ENCODE measurements around the gene H3-3A.

The H3-3A gene

GRCh38 chr1:226110249-226111097, 48.0 kb downstream of the H3-3A start:
- in situ Hi-C loops (cut with MboI; ENCODE audit: low sequenced_read_pairs), result no loop called here

- in situ Hi-C loops (cut with MboI; ENCODE audit: low sequenced_read_pairs), result no loop called here
Measured at GRCh38 chr1:226111098-226111882, 48.8 kb downstream of the H3-3A start.

GRCh38 chr1:226111883-226112261, 49.4 kb downstream of the H3-3A start:
- in situ Hi-C loops (cut with MboI; ENCODE audit: low sequenced_read_pairs), result no loop called here

GRCh38 chr1:226112626-226113025, 50.1 kb downstream of the H3-3A start:
- in situ Hi-C loops (cut with MboI; ENCODE audit: low sequenced_read_pairs), result no loop called here

GRCh38 chr1:226116673-226117072, 54.2 kb downstream of the H3-3A start:
- in situ Hi-C loops (cut with MboI; ENCODE audit: low sequenced_read_pairs), result no loop called here

GRCh38 chr1:226117330-226117729, 54.8 kb downstream of the H3-3A start:
- in situ Hi-C loops (cut with MboI; ENCODE audit: low sequenced_read_pairs), result no loop called here

- in situ Hi-C loops (cut with MboI; ENCODE audit: low sequenced_read_pairs), result no loop called here
Measured at GRCh38 chr1:226118357-226118756, 55.8 kb downstream of the H3-3A start.

- in situ Hi-C loops (cut with MboI; ENCODE audit: low sequenced_read_pairs), result no loop called here
Measured at GRCh38 chr1:226119169-226119568, 56.7 kb downstream of the H3-3A start.

- in situ Hi-C loops (cut with MboI; ENCODE audit: low sequenced_read_pairs), result no loop called here
Measured at GRCh38 chr1:226120398-226120797, 57.9 kb downstream of the H3-3A start.

GRCh38 chr1:226121049-226121586, 58.6 kb downstream of the H3-3A start:
- in situ Hi-C loops (cut with MboI; ENCODE audit: low sequenced_read_pairs), result no loop called here

All from hTERT RPE-1 (cell line).